SK-N-SH (cell line): ENCODE results near the gene ARHGEF1.

Experiments
- EP300 ChIP-seq, 2 experiments: IDR thresholded peaks; 2 replicates each; pipeline versions ENCODE4 v1.4.0 to v1.6.1; 2012; ENCODE audit warnings: borderline replicate concordance in 1 of 2, low read depth in 1 of 2, low read length in 1 of 2
- TF ChIP-seq, protein P1 (sequence below): fragments of 150-350 bp; IDR thresholded peaks from 2 replicates; pipeline ENCODE4 v1.6.1; 2017; ENCODE audit warnings: antibody characterized with exemption, low read length, low read depth, borderline replicate concordance
- TF ChIP-seq, protein P2 (sequence below): fragments of 200-600 bp; sonication (generic); IDR thresholded peaks from 2 replicates; pipeline ENCODE4 v1.6.1; 2017; ENCODE audit warnings: antibody characterized with exemption, mild to moderate bottlenecking, moderate library complexity
- TF ChIP-seq, protein P3 (sequence below): IDR thresholded peaks from 2 replicates; pipeline ENCODE4 v1.6.1; 2012; ENCODE audit warnings: mild to moderate bottlenecking, low read depth, low read length, moderate library complexity
- TF ChIP-seq, protein P4 (sequence below): IDR thresholded peaks from 2 replicates; pipeline ENCODE4; 2012
- TF ChIP-seq, protein P5 (sequence below): IDR thresholded peaks from 2 replicates; pipeline ENCODE4 v1.4.0; 2012; ENCODE audit warnings: low read depth, borderline replicate concordance

DNA sequence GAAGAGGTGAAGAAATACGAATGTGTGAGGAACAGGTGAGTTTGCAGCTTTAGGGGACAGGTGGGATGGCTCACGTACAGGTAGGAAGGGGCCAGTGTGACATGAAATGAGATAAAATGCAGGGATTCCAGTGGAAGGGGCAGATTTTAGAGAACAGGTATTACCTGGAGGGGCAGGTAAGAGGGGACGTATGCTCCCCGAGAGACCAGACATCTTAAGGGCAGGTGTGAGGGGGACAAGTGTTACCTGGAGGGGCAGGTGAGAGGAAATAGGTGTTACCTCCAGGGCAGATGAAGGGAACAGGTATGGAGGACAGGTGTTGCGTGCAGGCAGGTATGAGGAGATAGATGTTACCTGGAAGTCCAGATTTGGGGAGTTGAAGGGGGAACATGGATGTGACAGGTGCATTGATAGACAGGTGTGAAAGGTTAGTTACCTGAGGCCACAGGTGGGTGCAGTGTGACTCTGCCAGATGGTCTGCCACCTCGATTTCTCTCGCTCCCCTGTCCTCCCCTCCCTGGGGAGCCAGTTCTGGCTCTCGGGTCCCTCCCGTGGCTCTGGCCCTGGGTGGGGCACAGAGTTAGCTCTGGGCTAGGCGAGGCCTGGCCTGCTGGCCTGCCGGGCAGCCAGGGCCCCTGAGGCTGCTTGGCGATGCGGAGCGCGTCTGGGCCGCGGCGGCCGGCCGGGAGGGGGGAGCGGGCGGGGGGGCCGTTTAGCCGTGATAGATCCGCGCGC lies 43.2 kb downstream of the ARHGEF1 start:
- TF ChIP-seq, protein P1, sequence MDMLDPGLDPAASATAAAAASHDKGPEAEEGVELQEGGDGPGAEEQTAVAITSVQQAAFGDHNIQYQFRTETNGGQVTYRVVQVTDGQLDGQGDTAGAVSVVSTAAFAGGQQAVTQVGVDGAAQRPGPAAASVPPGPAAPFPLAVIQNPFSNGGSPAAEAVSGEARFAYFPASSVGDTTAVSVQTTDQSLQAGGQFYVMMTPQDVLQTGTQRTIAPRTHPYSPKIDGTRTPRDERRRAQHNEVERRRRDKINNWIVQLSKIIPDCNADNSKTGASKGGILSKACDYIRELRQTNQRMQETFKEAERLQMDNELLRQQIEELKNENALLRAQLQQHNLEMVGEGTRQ = no peak
- TF ChIP-seq, protein P2, sequence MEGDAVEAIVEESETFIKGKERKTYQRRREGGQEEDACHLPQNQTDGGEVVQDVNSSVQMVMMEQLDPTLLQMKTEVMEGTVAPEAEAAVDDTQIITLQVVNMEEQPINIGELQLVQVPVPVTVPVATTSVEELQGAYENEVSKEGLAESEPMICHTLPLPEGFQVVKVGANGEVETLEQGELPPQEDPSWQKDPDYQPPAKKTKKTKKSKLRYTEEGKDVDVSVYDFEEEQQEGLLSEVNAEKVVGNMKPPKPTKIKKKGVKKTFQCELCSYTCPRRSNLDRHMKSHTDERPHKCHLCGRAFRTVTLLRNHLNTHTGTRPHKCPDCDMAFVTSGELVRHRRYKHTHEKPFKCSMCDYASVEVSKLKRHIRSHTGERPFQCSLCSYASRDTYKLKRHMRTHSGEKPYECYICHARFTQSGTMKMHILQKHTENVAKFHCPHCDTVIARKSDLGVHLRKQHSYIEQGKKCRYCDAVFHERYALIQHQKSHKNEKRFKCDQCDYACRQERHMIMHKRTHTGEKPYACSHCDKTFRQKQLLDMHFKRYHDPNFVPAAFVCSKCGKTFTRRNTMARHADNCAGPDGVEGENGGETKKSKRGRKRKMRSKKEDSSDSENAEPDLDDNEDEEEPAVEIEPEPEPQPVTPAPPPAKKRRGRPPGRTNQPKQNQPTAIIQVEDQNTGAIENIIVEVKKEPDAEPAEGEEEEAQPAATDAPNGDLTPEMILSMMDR = no peak
- no peak for TF ChIP-seq EP300 (IDR thresholded peaks at IDR 0.05; ENCODE audit: borderline replicate concordance in 1 of 2, low read depth in 1 of 2, low read length in 1 of 2)
- TF ChIP-seq, protein P3, sequence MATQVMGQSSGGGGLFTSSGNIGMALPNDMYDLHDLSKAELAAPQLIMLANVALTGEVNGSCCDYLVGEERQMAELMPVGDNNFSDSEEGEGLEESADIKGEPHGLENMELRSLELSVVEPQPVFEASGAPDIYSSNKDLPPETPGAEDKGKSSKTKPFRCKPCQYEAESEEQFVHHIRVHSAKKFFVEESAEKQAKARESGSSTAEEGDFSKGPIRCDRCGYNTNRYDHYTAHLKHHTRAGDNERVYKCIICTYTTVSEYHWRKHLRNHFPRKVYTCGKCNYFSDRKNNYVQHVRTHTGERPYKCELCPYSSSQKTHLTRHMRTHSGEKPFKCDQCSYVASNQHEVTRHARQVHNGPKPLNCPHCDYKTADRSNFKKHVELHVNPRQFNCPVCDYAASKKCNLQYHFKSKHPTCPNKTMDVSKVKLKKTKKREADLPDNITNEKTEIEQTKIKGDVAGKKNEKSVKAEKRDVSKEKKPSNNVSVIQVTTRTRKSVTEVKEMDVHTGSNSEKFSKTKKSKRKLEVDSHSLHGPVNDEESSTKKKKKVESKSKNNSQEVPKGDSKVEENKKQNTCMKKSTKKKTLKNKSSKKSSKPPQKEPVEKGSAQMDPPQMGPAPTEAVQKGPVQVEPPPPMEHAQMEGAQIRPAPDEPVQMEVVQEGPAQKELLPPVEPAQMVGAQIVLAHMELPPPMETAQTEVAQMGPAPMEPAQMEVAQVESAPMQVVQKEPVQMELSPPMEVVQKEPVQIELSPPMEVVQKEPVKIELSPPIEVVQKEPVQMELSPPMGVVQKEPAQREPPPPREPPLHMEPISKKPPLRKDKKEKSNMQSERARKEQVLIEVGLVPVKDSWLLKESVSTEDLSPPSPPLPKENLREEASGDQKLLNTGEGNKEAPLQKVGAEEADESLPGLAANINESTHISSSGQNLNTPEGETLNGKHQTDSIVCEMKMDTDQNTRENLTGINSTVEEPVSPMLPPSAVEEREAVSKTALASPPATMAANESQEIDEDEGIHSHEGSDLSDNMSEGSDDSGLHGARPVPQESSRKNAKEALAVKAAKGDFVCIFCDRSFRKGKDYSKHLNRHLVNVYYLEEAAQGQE = no peak
- TF ChIP-seq, protein P4, sequence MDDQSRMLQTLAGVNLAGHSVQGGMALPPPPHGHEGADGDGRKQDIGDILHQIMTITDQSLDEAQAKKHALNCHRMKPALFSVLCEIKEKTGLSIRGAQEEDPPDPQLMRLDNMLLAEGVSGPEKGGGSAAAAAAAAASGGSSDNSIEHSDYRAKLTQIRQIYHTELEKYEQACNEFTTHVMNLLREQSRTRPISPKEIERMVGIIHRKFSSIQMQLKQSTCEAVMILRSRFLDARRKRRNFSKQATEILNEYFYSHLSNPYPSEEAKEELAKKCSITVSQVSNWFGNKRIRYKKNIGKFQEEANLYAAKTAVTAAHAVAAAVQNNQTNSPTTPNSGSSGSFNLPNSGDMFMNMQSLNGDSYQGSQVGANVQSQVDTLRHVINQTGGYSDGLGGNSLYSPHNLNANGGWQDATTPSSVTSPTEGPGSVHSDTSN = no peak
- TF ChIP-seq, protein P5, sequence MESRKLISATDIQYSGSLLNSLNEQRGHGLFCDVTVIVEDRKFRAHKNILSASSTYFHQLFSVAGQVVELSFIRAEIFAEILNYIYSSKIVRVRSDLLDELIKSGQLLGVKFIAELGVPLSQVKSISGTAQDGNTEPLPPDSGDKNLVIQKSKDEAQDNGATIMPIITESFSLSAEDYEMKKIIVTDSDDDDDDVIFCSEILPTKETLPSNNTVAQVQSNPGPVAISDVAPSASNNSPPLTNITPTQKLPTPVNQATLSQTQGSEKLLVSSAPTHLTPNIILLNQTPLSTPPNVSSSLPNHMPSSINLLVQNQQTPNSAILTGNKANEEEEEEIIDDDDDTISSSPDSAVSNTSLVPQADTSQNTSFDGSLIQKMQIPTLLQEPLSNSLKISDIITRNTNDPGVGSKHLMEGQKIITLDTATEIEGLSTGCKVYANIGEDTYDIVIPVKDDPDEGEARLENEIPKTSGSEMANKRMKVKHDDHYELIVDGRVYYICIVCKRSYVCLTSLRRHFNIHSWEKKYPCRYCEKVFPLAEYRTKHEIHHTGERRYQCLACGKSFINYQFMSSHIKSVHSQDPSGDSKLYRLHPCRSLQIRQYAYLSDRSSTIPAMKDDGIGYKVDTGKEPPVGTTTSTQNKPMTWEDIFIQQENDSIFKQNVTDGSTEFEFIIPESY = no peak
